Sigmoid colon (tissue), 3 donors: ENCODE data around the gene TRIM9.

Experiments used
- CTCF ChIP-seq, 4 experiments: fragments of 450-650 bp in 3 of 4; fragments of 200-600 bp in 1 of 4; IDR thresholded peaks; one replicate each; pipeline ENCODE4 v1.5.1; 2016 to 2019; ENCODE audit warnings: antibody characterized with exemption in 4 of 4, mild to moderate bottlenecking in 3 of 4, moderate library complexity in 2 of 4
- POLR2A ChIP-seq, 2 donors: fragments of 450-650 bp; IDR thresholded peaks; one replicate each; pipeline ENCODE4 v1.6.1; 2016; ENCODE audit warnings: antibody characterized with exemption in 2 of 2, mild to moderate bottlenecking in 2 of 2, moderate library complexity in 2 of 2

DNA sequence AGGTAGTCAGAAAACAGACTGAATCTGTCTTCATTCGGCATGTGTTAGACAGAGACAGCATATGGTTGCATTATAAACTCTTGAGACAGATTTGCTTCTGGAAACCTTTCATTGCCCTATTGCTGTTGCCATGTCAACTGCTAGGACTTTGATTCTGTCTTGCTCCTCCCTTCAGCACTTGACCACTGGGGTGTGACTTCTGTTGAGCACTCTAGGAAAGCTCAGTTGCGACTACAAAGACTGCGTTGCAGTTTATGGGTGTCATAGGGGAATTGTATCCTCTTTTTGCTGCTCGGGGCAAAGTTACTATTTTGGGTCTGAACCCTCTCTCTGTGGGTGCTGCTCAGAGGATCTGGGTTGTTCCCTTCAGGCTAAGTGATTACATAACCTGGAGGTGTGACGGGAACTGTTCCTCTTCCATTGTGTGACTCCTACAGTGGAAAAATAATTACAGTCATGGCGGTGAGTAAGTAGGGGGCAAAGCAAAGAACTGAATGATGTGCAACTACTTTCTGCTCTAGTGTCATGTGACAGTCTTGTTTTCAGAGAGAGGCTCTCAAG lies 44.3 kb upstream of the TRIM9 start:
- TF ChIP-seq POLR2A (IDR thresholded peaks at IDR 0.05) (no peak), CTCF (IDR thresholded peaks at IDR 0.05) (no peak)
